HepG2 (cell line): ENCODE measurements around the gene ASXL1. TPM values are rescaled to one million over a fixed set of nuclear protein-coding genes. Genes with fewer than 3 reads are reported as not detected.

Source experiments
- CBFB ChIP-seq: sonication (generic); formaldehyde crosslinking; IDR thresholded peaks from 2 replicates; pipeline ENCODE4 v1.4.0; 2020; ENCODE audit warnings: missing genetic modification reagents
- CEBPB ChIP-seq: IDR thresholded peaks from 2 replicates; pipeline ENCODE4 v1.6.1; 2011; ENCODE audit warnings: low read depth, low read length, improper control_type of control experiment, borderline replicate concordance
- DR1 ChIP-seq: sonication (generic); formaldehyde crosslinking; IDR thresholded peaks from 2 replicates; pipeline ENCODE4 v1.8.0; 2021; ENCODE audit warnings: mild to moderate bottlenecking, missing genetic modification reagents, inconsistent platforms
- ESRRA ChIP-seq: sonication (generic); formaldehyde crosslinking; IDR thresholded peaks from 2 replicates; pipeline ENCODE4 v1.5.1; 2020; ENCODE audit warnings: mild to moderate bottlenecking, low read depth, missing genetic modification reagents
- FOXA1 ChIP-seq, 2 experiments: fragments of 450-650 bp in 1 of 2; sonication (generic) in 1 of 2; formaldehyde crosslinking in 1 of 2; IDR thresholded peaks; 2 replicates each; pipeline versions ENCODE4 v1.4.0 to v1.6.1; 2016 to 2020; ENCODE audit warnings: missing genetic modification reagents in 1 of 2
- KAT7 ChIP-seq: IDR thresholded peaks from 2 replicates; pipeline ENCODE4 v1.6.1; 2018; ENCODE audit warnings: borderline replicate concordance, missing compliant biosample characterization
- KDM6A ChIP-seq: IDR thresholded peaks from 2 replicates; pipeline ENCODE4 v1.6.1; 2016; ENCODE audit warnings: low read depth
- KLF6 ChIP-seq: IDR thresholded peaks from 2 replicates; pipeline ENCODE4 v1.8.0; 2016; ENCODE audit warnings: missing biosample characterization, missing genetic modification reagents
- MYC ChIP-seq: sonication (generic); formaldehyde crosslinking; IDR thresholded peaks from 2 replicates; pipeline ENCODE4 v1.9.0; 2021; ENCODE audit warnings: missing genetic modification reagents, borderline replicate concordance
- NR2F2 ChIP-seq: IDR thresholded peaks from 2 replicates; pipeline ENCODE4 v1.6.1; 2012; ENCODE audit warnings: low read depth, inconsistent platforms, borderline replicate concordance
- RARG ChIP-seq: sonication (generic); formaldehyde crosslinking; IDR thresholded peaks from 2 replicates; pipeline ENCODE4 v1.4.0; 2020; ENCODE audit warnings: low read depth, mild to moderate bottlenecking, missing genetic modification reagents
- STAT5B ChIP-seq: sonication (generic); formaldehyde crosslinking; IDR thresholded peaks from 2 replicates; pipeline ENCODE4 v1.4.0; 2020; ENCODE audit warnings: missing genetic modification reagents
- WIZ ChIP-seq: sonication (generic); formaldehyde crosslinking; IDR thresholded peaks from 2 replicates; pipeline ENCODE4 v1.5.1; 2020; ENCODE audit warnings: mild to moderate bottlenecking, missing genetic modification reagents
- ZNF230 ChIP-seq: sonication (generic); formaldehyde crosslinking; IDR thresholded peaks from 2 replicates; pipeline ENCODE4 v1.4.0; 2020; ENCODE audit warnings: mild to moderate bottlenecking, missing genetic modification reagents
- ZNF317 ChIP-seq: sonication (generic); formaldehyde crosslinking; IDR thresholded peaks from 2 replicates; pipeline ENCODE4 v1.5.0; 2020; ENCODE audit warnings: mild to moderate bottlenecking, missing genetic modification reagents
- ZNF543 ChIP-seq: sonication (generic); formaldehyde crosslinking; IDR thresholded peaks from 2 replicates; pipeline ENCODE4 v1.4.0; 2020; ENCODE audit warnings: mild to moderate bottlenecking, missing genetic modification reagents
- ZNF7 ChIP-seq: IDR thresholded peaks from 2 replicates; pipeline ENCODE4 v1.6.1; 2016; ENCODE audit warnings: missing biosample characterization, missing genetic modification reagents
- ZNF816 ChIP-seq: sonication (generic); formaldehyde crosslinking; IDR thresholded peaks from 2 replicates; pipeline ENCODE4 v1.8.0; 2022; ENCODE audit warnings: missing genetic modification reagents, mild to moderate bottlenecking, borderline replicate concordance
- ZSCAN21 ChIP-seq: sonication (generic); formaldehyde crosslinking; IDR thresholded peaks from 2 replicates; pipeline ENCODE4 v1.8.0; 2022; ENCODE audit warnings: mild to moderate bottlenecking, missing genetic modification reagents, moderate library complexity, borderline replicate concordance
- ZSCAN30 ChIP-seq: sonication (generic); formaldehyde crosslinking; IDR thresholded peaks from 2 replicates; pipeline ENCODE4 v1.5.0; 2020; ENCODE audit warnings: mild to moderate bottlenecking, missing genetic modification reagents
- polyA plus RNA-seq, 8 experiments: library from polyadenylated mRNA; depleted of rRNA in 3 of 8; stranded (reverse) in 7 of 8; unstranded in 1 of 8; fragments of >200 nt; fragmentation: Illumina TruSeq in 4 of 8; extraction: Trizol in 4 of 8; gene quantifications; 2 replicates each; pipeline versions ENCODE4 v1.2.1 to v1.2.3, GENCODE V29; 2011 to 2016; ENCODE audit warnings: low read depth in 4 of 8, missing spikeins in 1 of 8, mixed read lengths in 1 of 8; ENCODE audit not compliant: insufficient read depth in 1 of 8
- total RNA-seq, 5 experiments: library from RNA; depleted of rRNA; stranded (reverse); fragments of >200 nt; fragmentation: Illumina TruSeq; extraction: Trizol; gene quantifications; 2 replicates each; pipeline ENCODE4 v1.2.3, GENCODE V29; 2016; ENCODE audit warnings: low read depth in 1 of 5
- TF ChIP-seq, protein P1 (sequence below): sonication (generic); formaldehyde crosslinking; IDR thresholded peaks from 2 replicates; pipeline ENCODE4 v1.8.1; 2023; ENCODE audit warnings: mild to moderate bottlenecking, missing genetic modification reagents
- TF ChIP-seq, protein P2 (sequence below): sonication (generic); formaldehyde crosslinking; IDR thresholded peaks from 2 replicates; pipeline ENCODE4 v1.4.0; 2020; ENCODE audit warnings: missing genetic modification reagents, borderline replicate concordance
- TF ChIP-seq, protein P3 (sequence below): sonication (generic); formaldehyde crosslinking; conservative IDR thresholded peaks from 2 replicates; pipeline ENCODE4 v1.4.0; 2020; ENCODE audit warnings: missing genetic modification reagents
- TF ChIP-seq, protein P4 (sequence below): sonication (generic); formaldehyde crosslinking; conservative IDR thresholded peaks from 2 replicates; pipeline ENCODE4 v1.4.0; 2020; ENCODE audit warnings: missing genetic modification reagents

ASXL1 gene
- total and polyA plus RNA-seq, 2 of the 13 experiments (the other 11 are each of a cell fraction or from before 2014, with no cell fraction given), result 62.1 to 74.8 TPM

DNA sequence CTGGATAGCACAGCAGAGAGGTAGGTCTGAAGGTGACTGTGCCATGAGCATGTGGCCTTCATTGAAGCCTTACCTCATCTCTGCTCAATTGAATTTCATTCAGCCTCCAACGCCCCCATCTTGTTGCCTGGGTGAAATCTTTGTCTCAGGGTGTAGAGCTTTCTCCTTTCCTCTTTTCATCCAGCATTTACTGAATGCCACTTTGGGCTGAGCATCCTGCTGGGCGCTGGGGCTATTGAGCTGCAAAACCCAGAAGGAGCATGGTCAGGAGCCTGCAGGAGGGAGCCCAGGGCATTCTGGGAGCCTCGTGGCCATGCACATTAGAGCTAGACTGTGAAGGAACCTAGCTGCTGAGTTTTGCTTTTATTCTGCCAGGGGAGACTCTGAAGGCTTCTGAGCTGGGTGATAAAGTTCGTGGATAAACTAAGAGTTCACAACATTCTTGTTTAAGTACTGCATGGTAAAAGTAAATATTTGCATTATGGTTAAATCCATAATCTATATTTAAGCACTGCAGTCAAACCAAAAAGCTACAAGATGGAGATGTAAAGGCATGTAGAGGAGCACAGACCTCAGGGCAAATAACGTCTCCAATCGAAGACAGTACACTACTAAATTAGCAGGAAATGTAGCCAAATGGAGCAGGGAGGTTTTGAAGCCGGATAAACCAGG lies 13.2 kb upstream of the ASXL1 start (continued):
- TF ChIP-seq, protein P1, sequence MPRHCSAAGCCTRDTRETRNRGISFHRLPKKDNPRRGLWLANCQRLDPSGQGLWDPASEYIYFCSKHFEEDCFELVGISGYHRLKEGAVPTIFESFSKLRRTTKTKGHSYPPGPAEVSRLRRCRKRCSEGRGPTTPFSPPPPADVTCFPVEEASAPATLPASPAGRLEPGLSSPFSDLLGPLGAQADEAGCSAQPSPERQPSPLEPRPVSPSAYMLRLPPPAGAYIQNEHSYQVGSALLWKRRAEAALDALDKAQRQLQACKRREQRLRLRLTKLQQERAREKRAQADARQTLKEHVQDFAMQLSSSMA (CRISPR knock-in tag), result 0 out of 2 replicates have a peak, but pooled peaks have one; percentile 45
- TF ChIP-seq ZNF816 (CRISPR knock-in tag) (no peak), DR1 (CRISPR knock-in tag) (no peak), STAT5B (CRISPR knock-in tag) (no peak), WIZ (CRISPR knock-in tag) (no peak), CEBPB (no peak), ESRRA (CRISPR knock-in tag) (no peak), KAT7 (CRISPR knock-in tag) (no peak), NR2F2 (no peak), ZNF317 (CRISPR knock-in tag) (no peak), ZSCAN21 (CRISPR knock-in tag) (no peak), KDM6A (CRISPR knock-in tag) (no peak), ZSCAN30 (no peak), ZNF543 (CRISPR knock-in tag) (no peak), ZNF7 (CRISPR knock-in tag) (no peak), RARG (CRISPR knock-in tag) (no peak), CBFB (CRISPR knock-in tag) (no peak), FOXA1 (IDR thresholded peaks at IDR 0.05) (no peak), FOXA1 (CRISPR knock-in tag; IDR thresholded peaks at IDR 0.05) (no peak), KLF6 (CRISPR knock-in tag) (no peak), ZNF230 (0 out of 2 replicates have a peak, but pooled peaks have one; percentile 37), MYC (CRISPR knock-in tag) (peak; percentile 64; the same call in 1 of the 2 replicates)
- TF ChIP-seq, protein P2, sequence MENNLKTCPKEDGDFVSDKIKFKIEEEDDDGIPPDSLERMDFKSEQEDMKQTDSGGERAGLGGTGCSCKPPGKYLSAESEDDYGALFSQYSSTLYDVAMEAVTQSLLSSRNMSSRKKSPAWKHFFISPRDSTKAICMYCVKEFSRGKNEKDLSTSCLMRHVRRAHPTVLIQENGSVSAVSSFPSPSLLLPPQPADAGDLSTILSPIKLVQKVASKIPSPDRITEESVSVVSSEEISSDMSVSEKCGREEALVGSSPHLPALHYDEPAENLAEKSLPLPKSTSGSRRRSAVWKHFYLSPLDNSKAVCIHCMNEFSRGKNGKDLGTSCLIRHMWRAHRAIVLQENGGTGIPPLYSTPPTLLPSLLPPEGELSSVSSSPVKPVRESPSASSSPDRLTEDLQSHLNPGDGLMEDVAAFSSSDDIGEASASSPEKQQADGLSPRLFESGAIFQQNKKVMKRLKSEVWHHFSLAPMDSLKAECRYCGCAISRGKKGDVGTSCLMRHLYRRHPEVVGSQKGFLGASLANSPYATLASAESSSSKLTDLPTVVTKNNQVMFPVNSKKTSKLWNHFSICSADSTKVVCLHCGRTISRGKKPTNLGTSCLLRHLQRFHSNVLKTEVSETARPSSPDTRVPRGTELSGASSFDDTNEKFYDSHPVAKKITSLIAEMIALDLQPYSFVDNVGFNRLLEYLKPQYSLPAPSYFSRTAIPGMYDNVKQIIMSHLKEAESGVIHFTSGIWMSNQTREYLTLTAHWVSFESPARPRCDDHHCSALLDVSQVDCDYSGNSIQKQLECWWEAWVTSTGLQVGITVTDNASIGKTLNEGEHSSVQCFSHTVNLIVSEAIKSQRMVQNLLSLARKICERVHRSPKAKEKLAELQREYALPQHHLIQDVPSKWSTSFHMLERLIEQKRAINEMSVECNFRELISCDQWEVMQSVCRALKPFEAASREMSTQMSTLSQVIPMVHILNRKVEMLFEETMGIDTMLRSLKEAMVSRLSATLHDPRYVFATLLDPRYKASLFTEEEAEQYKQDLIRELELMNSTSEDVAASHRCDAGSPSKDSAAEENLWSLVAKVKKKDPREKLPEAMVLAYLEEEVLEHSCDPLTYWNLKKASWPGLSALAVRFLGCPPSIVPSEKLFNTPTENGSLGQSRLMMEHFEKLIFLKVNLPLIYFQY (CRISPR knock-in tag), result peak; percentile 61
- TF ChIP-seq, protein P3, sequence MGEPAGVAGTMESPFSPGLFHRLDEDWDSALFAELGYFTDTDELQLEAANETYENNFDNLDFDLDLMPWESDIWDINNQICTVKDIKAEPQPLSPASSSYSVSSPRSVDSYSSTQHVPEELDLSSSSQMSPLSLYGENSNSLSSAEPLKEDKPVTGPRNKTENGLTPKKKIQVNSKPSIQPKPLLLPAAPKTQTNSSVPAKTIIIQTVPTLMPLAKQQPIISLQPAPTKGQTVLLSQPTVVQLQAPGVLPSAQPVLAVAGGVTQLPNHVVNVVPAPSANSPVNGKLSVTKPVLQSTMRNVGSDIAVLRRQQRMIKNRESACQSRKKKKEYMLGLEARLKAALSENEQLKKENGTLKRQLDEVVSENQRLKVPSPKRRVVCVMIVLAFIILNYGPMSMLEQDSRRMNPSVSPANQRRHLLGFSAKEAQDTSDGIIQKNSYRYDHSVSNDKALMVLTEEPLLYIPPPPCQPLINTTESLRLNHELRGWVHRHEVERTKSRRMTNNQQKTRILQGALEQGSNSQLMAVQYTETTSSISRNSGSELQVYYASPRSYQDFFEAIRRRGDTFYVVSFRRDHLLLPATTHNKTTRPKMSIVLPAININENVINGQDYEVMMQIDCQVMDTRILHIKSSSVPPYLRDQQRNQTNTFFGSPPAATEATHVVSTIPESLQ, result 0 out of 2 replicates have a peak, but pooled peaks have one; percentile 40
- TF ChIP-seq, protein P4, sequence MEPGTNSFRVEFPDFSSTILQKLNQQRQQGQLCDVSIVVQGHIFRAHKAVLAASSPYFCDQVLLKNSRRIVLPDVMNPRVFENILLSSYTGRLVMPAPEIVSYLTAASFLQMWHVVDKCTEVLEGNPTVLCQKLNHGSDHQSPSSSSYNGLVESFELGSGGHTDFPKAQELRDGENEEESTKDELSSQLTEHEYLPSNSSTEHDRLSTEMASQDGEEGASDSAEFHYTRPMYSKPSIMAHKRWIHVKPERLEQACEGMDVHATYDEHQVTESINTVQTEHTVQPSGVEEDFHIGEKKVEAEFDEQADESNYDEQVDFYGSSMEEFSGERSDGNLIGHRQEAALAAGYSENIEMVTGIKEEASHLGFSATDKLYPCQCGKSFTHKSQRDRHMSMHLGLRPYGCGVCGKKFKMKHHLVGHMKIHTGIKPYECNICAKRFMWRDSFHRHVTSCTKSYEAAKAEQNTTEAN, result no peak; the same call in 1 of the 2 replicates
